Measurements from ENCODE around the gene MAPRE3.

The MAPRE3 gene

DNA sequence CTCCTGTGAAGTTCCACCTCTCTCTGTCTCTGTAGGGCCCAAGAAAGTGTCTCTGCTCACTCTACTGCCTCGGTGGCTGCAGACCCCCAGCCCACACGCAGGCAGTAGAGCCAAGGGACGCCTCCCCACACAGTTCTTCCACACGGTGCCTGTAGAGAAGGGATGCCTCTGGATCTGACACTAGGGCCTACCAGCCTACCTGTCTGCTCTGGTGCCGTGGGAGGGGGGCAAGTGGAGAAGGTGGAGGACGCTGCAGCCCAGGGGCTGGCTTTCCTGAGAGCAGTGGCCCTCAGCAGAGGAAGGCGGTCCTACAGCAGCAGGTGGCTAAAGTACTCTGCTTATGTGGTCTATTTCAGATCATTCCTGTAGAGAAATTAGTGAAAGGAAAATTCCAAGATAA is 53.3 kb downstream of the MAPRE3 start:
- H3K36me3 ChIP-seq (ENCODE audit: control insufficient read depth, insufficient read depth, low read length), result peaks cover 15% of the 10 kb centered on the region
- no peak for DNase-seq (ENCODE audit: extremely low read depth, insufficient read length)
- H3K27me3 ChIP-seq (replicated peaks; ENCODE audit: control insufficient read depth, insufficient read depth, low read length), result no peaks in the 10 kb centered on the region
- TF ChIP-seq, protein P1, sequence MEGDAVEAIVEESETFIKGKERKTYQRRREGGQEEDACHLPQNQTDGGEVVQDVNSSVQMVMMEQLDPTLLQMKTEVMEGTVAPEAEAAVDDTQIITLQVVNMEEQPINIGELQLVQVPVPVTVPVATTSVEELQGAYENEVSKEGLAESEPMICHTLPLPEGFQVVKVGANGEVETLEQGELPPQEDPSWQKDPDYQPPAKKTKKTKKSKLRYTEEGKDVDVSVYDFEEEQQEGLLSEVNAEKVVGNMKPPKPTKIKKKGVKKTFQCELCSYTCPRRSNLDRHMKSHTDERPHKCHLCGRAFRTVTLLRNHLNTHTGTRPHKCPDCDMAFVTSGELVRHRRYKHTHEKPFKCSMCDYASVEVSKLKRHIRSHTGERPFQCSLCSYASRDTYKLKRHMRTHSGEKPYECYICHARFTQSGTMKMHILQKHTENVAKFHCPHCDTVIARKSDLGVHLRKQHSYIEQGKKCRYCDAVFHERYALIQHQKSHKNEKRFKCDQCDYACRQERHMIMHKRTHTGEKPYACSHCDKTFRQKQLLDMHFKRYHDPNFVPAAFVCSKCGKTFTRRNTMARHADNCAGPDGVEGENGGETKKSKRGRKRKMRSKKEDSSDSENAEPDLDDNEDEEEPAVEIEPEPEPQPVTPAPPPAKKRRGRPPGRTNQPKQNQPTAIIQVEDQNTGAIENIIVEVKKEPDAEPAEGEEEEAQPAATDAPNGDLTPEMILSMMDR (IDR thresholded peaks at IDR 0.05; ENCODE audit: insufficient read depth, low read length, poor library complexity, severe bottlenecking), result no peak
- H3K4me3 ChIP-seq (replicated peaks; ENCODE audit: low read depth, low read length), result no peak overlapping the region

DNA sequence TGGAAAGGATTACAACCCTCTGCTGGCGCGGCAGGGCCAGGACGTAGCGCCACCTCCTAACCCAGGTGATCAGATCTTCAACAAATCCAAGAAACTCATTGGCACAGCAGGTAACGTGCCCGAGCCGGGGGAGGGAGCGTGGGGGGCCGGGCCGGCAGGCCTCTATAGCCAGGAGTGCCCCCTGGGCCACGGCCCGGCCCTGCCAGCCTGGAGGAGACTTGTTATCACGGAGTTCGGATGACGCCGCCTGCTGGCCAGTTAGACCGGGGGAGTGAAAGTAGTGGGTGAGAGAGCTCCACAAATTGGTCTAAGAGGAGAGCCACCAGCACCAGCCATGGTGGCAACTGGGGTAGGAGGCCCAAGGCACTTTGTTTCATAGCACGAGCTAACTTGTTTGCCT is 53.8 kb downstream of the MAPRE3 start:
- Histone ChIP-seq H3K27me3 (replicated peaks; ENCODE audit: control insufficient read depth, insufficient read depth, low read length) (no peaks in the 10 kb centered on the region), H3K4me3 (replicated peaks; ENCODE audit: low read depth, low read length) (no peak overlapping the region), H3K36me3 (ENCODE audit: control insufficient read depth, insufficient read depth, low read length) (peaks cover 18% of the 10 kb centered on the region)
- TF ChIP-seq, protein P1 (IDR thresholded peaks at IDR 0.05; ENCODE audit: insufficient read depth, low read length, poor library complexity, severe bottlenecking), result no peak
- no peak for DNase-seq (ENCODE audit: extremely low read depth, insufficient read length)

DNA sequence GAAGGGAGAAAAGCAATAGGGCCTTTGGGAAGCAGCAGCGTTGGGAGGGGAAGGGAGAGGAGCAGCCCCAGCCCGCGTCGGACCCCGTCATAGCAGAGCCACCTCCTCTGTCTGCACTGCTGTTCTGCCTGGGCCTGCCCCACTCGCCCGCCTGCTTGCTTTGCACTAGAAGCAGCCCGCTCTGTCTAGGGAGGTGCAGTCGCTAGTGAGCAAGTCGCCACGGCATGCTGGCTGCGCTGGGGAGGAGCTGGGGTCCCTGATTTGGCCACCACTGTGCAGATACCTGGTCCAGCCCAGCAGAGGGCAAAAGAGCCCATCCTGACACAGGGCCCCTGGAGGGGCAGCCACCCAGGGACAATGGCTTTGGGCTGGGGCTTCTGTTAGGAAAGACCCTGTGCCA is 54.4 kb downstream of the MAPRE3 start:
- Histone ChIP-seq H3K27me3 (replicated peaks; ENCODE audit: control insufficient read depth, insufficient read depth, low read length) (no peaks in the 10 kb centered on the region), H3K4me3 (replicated peaks; ENCODE audit: low read depth, low read length) (no peak overlapping the region), H3K36me3 (ENCODE audit: control insufficient read depth, insufficient read depth, low read length) (peaks cover 18% of the 10 kb centered on the region)
- DNase-seq (ENCODE audit: extremely low read depth, insufficient read length), result no peak
- TF ChIP-seq, protein P1 (IDR thresholded peaks at IDR 0.05; ENCODE audit: insufficient read depth, low read length, poor library complexity, severe bottlenecking), result no peak

DNA sequence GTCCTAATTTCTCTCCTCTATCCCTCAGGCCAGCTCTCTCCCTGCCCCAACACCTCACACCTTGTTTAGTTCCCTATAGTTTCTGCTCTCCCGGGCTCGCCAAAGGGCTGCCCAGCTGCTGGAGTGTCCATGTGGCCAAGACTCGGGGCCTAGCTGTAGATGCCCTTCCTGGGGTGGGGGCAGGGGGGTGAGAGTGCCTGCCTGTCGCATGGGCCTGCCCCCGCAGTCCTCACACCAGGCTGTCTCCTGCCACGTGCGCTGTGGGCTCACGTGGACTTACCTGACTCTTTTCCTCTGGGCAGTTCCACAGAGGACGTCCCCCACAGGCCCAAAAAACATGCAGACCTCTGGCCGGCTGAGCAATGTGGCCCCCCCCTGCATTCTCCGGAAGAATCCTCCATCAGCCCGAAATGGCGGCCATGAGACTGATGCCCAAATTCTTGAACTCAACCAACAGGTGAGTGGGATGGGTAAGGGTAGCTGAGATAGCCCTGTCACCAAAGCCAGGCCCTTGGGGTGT is 54.9 kb downstream of the MAPRE3 start:
- Histone ChIP-seq H3K4me3 (replicated peaks; ENCODE audit: low read depth, low read length) (no peak overlapping the region), H3K36me3 (ENCODE audit: control insufficient read depth, insufficient read depth, low read length) (peaks cover 18% of the 10 kb centered on the region), H3K27me3 (replicated peaks; ENCODE audit: control insufficient read depth, insufficient read depth, low read length) (no peaks in the 10 kb centered on the region)
- no peak for DNase-seq (ENCODE audit: extremely low read depth, insufficient read length)
- TF ChIP-seq, protein P1 (IDR thresholded peaks at IDR 0.05; ENCODE audit: insufficient read depth, low read length, poor library complexity, severe bottlenecking), result no peak

DNA sequence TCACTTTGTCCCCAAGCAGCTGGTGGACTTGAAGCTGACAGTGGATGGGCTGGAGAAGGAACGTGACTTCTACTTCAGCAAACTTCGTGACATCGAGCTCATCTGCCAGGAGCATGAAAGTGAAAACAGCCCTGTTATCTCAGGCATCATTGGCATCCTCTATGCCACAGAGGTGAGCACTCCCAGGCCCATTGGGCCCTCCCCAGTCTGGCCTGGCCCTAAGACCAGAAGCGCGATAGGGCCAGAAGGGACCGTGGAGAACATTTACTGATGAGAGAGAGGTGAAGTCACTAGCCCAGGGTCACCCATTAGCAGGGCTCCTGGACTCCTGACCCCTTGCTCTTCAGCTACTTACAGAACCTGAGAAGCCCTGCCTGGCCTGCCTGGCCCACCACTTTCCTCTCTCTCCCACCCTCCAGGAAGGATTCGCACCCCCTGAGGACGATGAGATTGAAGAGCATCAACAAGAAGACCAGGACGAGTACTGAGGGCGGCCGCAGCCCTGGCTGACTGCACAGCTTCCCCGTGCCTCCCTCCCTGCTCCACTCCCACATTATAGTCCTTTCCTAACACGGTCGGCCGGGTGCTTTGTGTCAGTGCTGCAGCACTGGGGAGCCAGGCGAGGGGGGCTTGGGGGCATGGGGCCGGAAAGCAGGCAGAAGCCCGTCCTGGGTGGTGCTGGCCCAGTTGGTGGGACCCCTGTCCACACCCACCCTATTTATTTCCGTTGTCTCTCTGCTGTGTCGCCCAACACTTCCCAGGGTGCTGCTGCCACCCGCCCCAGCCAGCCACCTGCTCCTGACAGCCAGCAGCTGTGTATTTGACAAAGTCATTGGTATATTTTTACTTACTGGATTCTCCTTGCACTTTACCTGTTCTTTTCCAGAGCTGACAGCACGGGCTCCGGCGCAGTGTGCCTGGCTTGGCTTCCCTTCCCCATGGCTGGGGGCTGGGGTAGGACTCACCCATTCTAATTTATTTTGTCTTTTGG is 55.7 kb downstream of the MAPRE3 start:
- peaks cover 18% of the 10 kb centered on the region for H3K36me3 ChIP-seq (ENCODE audit: control insufficient read depth, insufficient read depth, low read length)
- H3K27me3 ChIP-seq (replicated peaks; ENCODE audit: control insufficient read depth, insufficient read depth, low read length), result no peaks in the 10 kb centered on the region
- TF ChIP-seq, protein P1 (IDR thresholded peaks at IDR 0.05; ENCODE audit: insufficient read depth, low read length, poor library complexity, severe bottlenecking), result no peak
- no peak overlapping the region for H3K4me3 ChIP-seq (replicated peaks; ENCODE audit: low read depth, low read length)
- no peak for DNase-seq (ENCODE audit: extremely low read depth, insufficient read length)
